ENCODE results near the gene EPHB2.

DNA sequence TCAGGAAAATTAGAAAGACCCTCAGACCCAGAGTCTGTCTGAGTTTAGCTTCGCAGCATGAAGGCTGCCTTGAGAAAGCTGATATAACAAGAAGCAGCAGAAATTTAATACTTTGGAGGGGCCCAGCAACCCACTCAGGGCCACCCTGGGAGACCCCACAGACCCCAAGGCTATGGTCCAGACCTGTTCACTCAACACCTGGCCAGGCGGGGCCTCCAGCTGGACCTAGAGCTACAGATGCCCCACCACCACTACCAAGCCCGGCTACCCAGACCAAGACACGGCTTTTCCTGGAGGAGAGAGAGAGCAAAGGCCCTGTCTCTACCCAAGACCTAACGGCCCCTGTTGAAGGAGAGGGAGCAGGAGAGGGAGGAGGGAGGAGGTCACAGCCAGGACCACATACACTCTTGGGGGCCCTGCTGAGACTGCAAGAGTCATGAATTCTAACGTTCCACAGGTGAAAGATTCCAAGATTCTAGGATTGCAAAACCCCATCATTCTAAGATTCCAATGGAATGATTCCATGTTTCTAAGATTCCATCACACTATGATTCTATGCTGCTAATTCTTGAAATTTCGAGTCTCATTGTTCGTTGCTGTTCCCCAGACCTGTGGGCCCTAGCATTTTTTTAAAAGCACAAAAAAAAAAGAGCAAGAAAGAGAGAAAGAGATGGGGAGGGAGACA, 208.8 kb downstream of the EPHB2 start:
- no peak for TF ChIP-seq POLR2AphosphoS5 (IDR thresholded peaks at IDR 0.05)
- TF ChIP-seq, protein P1, sequence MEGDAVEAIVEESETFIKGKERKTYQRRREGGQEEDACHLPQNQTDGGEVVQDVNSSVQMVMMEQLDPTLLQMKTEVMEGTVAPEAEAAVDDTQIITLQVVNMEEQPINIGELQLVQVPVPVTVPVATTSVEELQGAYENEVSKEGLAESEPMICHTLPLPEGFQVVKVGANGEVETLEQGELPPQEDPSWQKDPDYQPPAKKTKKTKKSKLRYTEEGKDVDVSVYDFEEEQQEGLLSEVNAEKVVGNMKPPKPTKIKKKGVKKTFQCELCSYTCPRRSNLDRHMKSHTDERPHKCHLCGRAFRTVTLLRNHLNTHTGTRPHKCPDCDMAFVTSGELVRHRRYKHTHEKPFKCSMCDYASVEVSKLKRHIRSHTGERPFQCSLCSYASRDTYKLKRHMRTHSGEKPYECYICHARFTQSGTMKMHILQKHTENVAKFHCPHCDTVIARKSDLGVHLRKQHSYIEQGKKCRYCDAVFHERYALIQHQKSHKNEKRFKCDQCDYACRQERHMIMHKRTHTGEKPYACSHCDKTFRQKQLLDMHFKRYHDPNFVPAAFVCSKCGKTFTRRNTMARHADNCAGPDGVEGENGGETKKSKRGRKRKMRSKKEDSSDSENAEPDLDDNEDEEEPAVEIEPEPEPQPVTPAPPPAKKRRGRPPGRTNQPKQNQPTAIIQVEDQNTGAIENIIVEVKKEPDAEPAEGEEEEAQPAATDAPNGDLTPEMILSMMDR (IDR thresholded peaks at IDR 0.05): no peak
- no peak for TF ChIP-seq POLR2A (IDR thresholded peaks at IDR 0.05)
- TF ChIP-seq EP300 (IDR thresholded peaks at IDR 0.05): no peak

Measured in sigmoid colon (tissue), 4 donors.